MCF 10A (cell line): ENCODE measurements around the gene AUTS2. TPM values are rescaled to one million over a fixed set of nuclear protein-coding genes. Genes with fewer than 3 reads are reported as not detected.

Experiments used
- BruUV-seq: library from RNA; stranded (reverse); fragments of 400-500 nt; replicated peaks from 2 replicates; lab custom pipeline; 2021; lab: Mats Ljungman, UMichigan
- CTCF ChIA-PET: fragments of 300-600 bp; sonication (Branson Sonifier 250); formaldehyde crosslinking; extraction: SDS; loops from one replicate; lab custom pipeline; 2021; ENCODE audit warnings: antibody characterized with exemption, inconsistent platforms; lab: Yijun Ruan, JAX
- POLR2A ChIA-PET: fragments of 300-600, 350-650 bp; sonication (Branson Sonifier 250); formaldehyde crosslinking; extraction: SDS; loops from one replicate; lab custom pipeline; 2020; ENCODE audit warnings: antibody characterized with exemption, inconsistent platforms; lab: Yijun Ruan, JAX
- DNase-seq: peaks from one replicate; pipeline ENCODE4 v3.0.0-alpha.2; 2018; ENCODE audit not compliant: unreplicated experiment
- H3K27ac Mint-ChIP-seq: one replicate; pipeline ENCODE4 v1.8.0; 2022; ENCODE audit warnings: mild to moderate bottlenecking, low read depth, mixed read lengths; ENCODE audit not compliant: unreplicated experiment
- H3K27me3 Mint-ChIP-seq: one replicate; pipeline ENCODE4 v1.8.0; 2022; ENCODE audit warnings: mixed read lengths; ENCODE audit not compliant: insufficient read depth, unreplicated experiment
- H3K36me3 Mint-ChIP-seq: one replicate; pipeline ENCODE4 v1.8.0; 2022; ENCODE audit warnings: mild to moderate bottlenecking, moderate library complexity, mixed read lengths; ENCODE audit not compliant: insufficient read depth, unreplicated experiment
- H3K4me1 Mint-ChIP-seq: one replicate; pipeline ENCODE4 v1.8.0; 2022; ENCODE audit warnings: mixed read lengths; ENCODE audit not compliant: insufficient read depth, unreplicated experiment
- H3K4me3 Mint-ChIP-seq: one replicate; pipeline ENCODE4 v1.8.0; 2022; ENCODE audit warnings: mild to moderate bottlenecking, moderate library complexity, mixed read lengths; ENCODE audit not compliant: unreplicated experiment
- H3K9me3 Mint-ChIP-seq: one replicate; pipeline ENCODE4 v1.8.0; 2022; ENCODE audit warnings: mixed read lengths; ENCODE audit not compliant: unreplicated experiment
- CTCF ChIP-seq: fragments of 200-600 bp; IDR thresholded peaks from one replicate; pipeline ENCODE4 v1.8.0; 2022; ENCODE audit warnings: antibody characterized with exemption, mild to moderate bottlenecking; ENCODE audit not compliant: unreplicated experiment
- intact Hi-C: fragments of 100-400 bp; cut with micrococcal nuclease; formaldehyde crosslinking; loops from 2 replicates; pipeline ENCODE4 v1.14.1; 2022
- total RNA-seq: library from RNA; stranded (reverse); gene quantifications from 2 replicates; pipeline ENCODE4 v1.2.3, GENCODE V29; 2022

Gene AUTS2
- total RNA-seq, 1 experiment from 2014 or later: 1.3 TPM

DNA sequence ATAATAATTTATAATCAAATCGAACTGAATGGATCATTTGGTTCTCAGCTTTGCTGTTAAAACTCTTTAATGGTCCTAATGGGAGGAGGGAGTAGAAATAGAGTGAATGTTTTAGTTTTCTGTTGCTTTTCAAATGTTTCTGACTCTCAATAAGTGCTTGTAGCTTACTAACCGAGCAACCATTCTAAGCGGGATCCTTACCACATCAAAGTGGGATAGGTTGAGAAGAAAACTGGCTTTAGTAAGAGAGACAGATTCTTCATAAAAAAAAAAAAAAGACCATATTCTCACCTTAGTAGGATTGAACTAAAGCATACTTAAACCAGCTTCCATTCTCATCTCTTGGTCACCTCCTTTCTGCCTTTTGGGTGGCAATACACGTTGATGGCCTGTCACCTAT lies 584.2 kb downstream of the AUTS2 start:
- BruUV-seq: no TSS peak
- Mint-ChIP-seq H3K4me3 (no peak overlapping the region), H3K27me3 (no peaks in the 10 kb centered on the region), H3K4me1 (no peaks in the 10 kb centered on the region), H3K36me3 (peaks cover 7% of the 10 kb centered on the region), H3K9me3 (peaks cover 13% of the 10 kb centered on the region), H3K27ac (no peak overlapping the region)
- POLR2A ChIA-PET: no interaction called here
- intact Hi-C loops: no loop called here
- no peak for TF ChIP-seq CTCF
- CTCF ChIA-PET: no interaction called here
- DNase-seq: no peak

GRCh38 chr7:70183278-70183677 lies 585.0 kb downstream of the AUTS2 start:
- H3K27me3 Mint-ChIP-seq: no peaks in the 10 kb centered on the region
- POLR2A ChIA-PET: no interaction called here

DNA sequence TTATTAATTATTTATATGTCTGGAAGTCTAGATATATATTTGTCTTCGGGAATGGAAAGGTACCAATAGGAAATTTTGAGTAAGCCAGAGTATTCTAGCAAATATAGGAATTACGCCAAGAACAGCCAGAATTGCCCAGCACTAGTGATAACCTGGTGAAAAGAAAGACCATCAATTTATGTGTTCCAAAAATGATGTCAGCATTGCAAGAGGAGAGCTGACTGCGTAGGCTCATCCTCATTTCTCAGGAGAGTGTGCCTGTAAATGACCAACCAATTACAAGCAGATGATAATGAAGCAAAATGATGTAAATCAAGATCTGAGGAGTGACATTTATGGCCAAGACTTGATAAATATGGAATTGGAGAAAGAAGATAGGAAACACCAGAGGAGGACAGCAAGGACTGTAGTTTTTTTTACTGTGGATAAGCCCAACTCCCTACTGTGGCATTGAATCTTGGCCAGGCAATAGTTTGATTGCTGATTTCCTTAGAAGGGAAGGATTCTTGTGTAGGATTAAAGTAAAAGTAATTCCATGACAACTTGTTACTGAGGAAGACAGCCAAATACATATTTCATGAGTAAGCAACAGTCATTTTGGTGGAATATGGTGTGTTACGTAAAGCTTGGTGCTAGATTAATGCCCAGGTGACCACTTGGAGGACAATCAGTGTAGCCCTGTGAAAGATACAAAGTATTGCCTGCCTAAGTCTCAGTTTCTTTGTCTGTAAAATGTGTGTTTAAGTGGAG lies 590.8 kb downstream of the AUTS2 start:
- no peaks in the 10 kb centered on the region for H3K27me3 Mint-ChIP-seq
- no peaks in the 10 kb centered on the region for H3K36me3 Mint-ChIP-seq
- H3K27ac Mint-ChIP-seq: no peak overlapping the region
- ChIA-PET CTCF (no interaction called here), POLR2A (no interaction called here)
- peaks cover 7% of the 10 kb centered on the region for H3K9me3 Mint-ChIP-seq
- no TSS peak for BruUV-seq
- intact Hi-C loops: no loop called here
- no peak for DNase-seq
- H3K4me3 Mint-ChIP-seq: no peak overlapping the region
- no peaks in the 10 kb centered on the region for H3K4me1 Mint-ChIP-seq
- TF ChIP-seq CTCF: no peak

More at GRCh38 chr7:70183278-70183677, 585.0 kb downstream of the AUTS2 start:
- H3K4me1 Mint-ChIP-seq: no peaks in the 10 kb centered on the region
- H3K4me3 Mint-ChIP-seq: no peak overlapping the region
- peaks cover 18% of the 10 kb centered on the region for H3K9me3 Mint-ChIP-seq
- no peak for DNase-seq
- intact Hi-C loops: no loop called here
- CTCF ChIA-PET: no interaction called here
- no TSS peak for BruUV-seq
- H3K27ac Mint-ChIP-seq: no peak overlapping the region
- no peak for TF ChIP-seq CTCF
- H3K36me3 Mint-ChIP-seq: peaks cover 7% of the 10 kb centered on the region

DNA sequence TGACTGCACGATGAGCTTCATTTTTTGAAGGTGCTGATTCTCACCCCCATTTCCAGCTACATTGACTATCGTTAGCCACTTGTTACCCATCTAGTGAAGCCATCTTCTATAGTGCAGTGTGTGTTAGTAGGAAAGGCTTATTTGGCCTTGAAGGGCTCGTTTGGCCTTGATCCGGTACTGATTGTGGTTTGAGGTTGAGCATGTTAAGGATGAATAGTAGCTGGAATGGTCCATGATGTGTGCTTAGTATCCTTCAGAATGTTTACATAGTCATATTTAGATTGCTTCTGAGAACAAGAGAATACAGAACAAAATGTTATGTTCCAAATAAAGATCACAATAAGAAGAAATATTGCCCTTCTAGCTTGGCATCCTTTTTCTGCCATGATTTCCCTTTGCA lies 591.5 kb downstream of the AUTS2 start:
- Mint-ChIP-seq H3K4me3 (no peak overlapping the region), H3K36me3 (no peaks in the 10 kb centered on the region), H3K4me1 (no peaks in the 10 kb centered on the region), H3K27ac (no peak overlapping the region), H3K9me3 (peaks cover 7% of the 10 kb centered on the region), H3K27me3 (no peaks in the 10 kb centered on the region)
- DNase-seq: no peak
- intact Hi-C loops: loop anchor here (5.0 kb wide), 1 partner anchor 508 kb away; no protein-coding TSS in a partner anchor
- CTCF ChIA-PET: interaction anchor here (0.6 kb wide), 1 partner anchor 91 kb away, joined by 3 read pairs; no protein-coding TSS in a partner anchor
- TF ChIP-seq CTCF: no peak
- BruUV-seq: no TSS peak
- POLR2A ChIA-PET: no interaction called here
